ENCODE data around the gene LFNG.
A peak's percentile ranks its signal among the peaks of the same experiment; 100 is the strongest.
"Not testable (repeated sequence)": the region's sequence is repeated elsewhere in the genome, so short reads cannot be mapped to it uniquely, and the experiment has no call there.

Gene LFNG

DNA sequence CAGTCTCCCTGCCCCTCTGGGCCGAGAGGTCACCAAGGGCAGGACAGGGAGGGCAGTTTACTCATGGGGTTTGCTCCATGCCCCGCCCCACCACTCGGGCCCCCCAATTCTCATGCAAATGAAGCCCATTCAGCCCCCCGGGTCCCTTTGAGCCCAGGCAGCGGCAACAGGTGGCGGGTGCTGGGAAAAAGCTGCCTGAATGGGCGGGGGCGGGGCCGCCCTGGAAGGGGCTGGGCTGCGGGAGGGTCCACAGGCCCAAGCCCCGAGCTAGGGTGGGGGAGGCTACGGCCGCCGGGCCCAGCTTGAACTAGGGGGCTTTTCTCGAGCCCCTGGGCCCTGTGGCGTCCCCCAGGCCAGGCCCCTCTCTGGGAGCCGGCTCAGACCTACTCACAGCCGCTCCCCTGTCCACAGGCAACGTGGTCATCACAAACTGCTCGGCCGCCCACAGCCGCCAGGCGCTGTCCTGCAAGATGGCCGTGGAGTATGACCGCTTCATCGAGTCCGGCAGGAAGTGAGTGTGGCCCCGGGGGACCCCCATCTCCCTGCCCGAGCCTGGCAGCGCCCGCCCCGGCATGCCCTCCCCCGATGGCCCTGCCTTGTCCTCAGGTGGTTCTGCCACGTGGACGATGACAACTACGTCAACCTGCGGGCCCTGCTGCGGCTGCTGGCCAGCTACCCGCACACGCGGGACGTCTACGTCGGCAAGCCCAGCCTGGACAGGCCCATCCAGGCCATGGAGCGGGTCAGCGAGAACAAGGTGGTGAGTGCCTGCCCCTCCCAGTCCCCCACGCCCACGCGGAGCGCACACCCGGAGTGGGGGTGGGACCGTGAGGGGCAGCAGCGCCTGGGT is 5.5 kb downstream of the LFNG start:
- intact Hi-C loops (cut with DNase I) = loop anchor here (5.0 kb wide), 1 partner anchor 32 kb away; the partner anchor contains the start of genes BRAT1 and IQCE
- DNase-seq = no peak

DNA sequence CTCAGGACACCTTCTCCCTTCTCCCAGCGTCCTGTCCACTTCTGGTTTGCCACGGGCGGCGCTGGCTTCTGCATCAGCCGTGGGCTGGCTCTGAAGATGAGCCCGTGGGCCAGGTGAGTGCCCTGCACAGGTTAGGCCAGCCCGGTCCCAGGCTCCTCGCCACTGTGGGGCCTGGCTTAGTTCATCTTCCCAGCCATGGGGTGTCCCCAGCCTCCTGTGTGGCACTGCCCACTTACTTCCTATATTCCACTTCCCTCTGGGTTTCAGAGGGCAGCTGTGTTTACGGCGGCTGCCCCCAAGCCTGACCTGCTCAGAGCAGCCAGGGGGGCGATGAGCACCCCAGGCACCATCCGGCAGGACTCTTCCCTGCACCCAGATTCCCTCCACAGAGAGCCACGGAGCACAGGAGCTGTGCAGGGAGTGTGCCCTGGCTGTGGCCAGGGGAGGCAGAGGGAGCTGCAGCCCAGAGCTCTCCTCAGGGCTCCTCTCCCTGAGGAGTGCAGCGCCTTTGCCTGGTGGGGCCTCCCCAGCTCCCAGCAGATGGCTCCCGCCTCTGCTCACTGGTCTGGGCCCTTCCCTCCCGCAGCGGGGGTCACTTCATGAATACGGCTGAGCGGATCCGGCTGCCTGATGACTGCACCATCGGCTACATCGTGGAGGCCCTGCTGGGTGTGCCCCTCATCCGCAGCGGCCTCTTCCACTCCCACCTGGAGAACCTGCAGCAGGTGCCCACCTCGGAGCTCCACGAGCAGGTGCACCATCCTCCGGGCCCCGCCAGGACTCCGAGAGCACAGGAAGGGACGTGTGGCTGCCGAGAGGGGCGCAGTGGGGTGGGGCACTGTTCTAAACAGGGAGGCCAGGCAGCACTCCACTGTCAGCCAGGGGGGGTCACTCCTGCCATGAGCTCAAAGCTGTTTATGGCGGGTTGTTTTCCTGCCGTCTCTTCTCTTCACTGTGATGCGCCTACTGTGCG is 6.4 kb downstream of the LFNG start:
- no peak for DNase-seq
- intact Hi-C loops (cut with DNase I) = no loop called here

DNA sequence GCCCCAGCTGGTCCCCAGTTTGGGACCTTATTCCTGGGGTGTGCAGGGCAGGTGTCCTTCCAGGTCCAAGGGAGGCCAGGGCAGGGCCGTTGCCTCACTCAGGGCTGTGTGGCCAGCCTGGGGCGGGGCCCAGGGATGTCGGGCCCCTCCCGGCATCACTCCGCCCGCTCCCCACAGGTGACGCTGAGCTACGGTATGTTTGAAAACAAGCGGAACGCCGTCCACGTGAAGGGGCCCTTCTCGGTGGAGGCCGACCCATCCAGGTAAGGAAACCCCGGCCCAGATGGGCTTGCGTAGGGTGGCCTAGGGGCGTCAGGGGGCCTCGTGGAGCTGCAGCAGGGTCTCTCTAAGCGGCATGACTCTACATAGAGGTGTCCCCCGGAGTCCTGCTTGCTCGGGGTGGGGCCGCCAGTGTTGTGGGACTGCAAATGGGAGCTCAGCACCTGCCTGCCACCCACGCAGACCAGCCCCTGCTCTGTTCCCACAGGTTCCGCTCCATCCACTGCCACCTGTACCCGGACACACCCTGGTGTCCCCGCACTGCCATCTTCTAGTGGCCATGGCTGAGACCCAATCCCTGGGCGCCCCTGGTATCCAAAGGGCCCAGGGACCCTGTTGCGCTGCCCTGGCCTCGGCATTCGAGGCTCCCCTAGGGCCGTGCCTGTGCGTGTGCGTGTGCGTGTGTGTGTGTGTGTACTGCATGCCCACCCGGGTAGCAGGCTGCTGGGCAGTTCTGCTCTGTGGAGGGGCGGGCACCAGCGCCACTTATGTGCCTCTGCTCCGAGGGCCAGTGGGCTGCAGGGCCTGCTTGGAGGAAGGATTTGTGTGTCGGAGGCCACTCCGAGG is 7.3 kb downstream of the LFNG start:
- intact Hi-C loops (cut with DNase I) = no loop called here
- no peak for DNase-seq

DNA sequence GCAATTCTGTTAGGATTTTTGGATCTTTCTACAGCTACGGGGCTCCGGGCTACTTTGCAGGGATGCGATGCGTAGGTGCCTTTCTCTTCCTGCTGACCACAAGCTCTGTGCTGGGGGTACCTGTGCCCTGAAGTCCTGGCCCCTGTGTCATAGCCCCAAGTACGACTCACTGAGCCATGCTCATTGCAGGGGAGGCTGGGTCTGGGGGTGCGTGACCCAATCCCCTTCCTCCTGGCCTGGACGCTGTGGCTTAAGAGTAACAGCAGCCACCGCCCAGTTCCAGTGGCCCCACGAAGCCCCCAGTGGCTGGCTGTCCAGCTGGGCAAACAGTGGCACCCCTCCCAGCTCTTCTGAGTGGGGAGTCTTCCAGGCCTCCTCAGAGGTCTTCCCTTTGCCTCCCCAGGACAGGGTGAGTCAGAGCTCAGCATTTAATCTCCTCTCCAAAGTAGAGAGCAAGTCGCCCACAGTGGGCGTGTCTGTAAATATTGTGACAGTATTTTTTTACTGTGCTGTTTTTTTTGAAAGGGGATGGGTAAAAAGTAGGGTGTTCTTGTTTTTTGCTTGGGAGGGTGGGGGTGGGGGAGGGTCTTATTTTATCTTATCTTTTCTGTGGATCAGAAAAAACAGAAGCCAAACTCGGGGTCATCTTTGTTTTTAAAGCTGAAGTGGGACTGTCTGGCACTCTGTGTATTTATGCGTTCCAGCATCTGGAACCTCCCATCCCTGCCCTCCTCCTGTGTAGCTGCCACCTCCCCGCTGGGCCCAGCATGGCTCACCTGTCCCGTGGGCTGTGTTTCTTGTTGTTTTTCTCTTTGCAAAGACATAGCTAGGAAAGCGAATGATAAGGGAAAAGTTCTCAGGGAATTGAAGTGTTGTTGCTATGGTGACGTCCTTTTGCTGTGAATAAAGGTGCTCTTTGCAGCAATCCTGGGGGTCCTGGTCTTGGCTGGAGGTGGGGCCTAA is 8.2 kb downstream of the LFNG start:
- intact Hi-C loops (cut with DNase I) = no loop called here
- peak in 3 of 42 donors; percentile 45 to 71 (median 52) for DNase-seq

DNA sequence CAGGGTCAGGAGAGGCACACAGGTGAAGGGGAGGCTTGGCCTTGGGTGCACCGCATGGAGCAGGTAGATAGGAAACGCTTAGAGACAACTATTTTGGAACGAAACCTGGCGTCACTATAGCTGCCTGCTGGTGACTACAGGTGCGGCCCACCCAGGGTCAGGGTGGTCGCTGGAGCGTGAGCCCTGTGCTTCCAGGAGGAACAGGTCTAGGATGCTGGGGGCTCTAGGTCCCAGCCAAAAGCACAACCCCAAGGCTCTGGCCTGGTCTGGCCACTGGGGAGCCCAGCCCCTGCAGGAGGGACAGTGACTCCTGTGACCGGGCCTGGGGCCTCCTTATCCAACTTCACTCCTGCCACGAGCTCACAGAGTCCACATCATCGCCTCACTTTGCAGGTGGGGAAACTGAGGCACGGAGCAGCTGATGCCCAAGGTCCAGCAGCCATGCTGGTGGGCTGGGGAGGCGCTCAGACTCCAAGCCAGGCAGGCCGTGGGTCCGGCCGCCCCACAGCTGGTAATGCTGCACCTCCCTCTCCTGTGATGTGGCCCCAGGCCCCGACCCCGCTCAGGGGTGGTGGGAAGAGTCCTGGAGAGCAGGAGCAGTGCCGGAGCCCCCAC is 9.0 kb downstream of the LFNG start:
- intact Hi-C loops (cut with DNase I) = no loop called here
- DNase-seq = no peak

DNA sequence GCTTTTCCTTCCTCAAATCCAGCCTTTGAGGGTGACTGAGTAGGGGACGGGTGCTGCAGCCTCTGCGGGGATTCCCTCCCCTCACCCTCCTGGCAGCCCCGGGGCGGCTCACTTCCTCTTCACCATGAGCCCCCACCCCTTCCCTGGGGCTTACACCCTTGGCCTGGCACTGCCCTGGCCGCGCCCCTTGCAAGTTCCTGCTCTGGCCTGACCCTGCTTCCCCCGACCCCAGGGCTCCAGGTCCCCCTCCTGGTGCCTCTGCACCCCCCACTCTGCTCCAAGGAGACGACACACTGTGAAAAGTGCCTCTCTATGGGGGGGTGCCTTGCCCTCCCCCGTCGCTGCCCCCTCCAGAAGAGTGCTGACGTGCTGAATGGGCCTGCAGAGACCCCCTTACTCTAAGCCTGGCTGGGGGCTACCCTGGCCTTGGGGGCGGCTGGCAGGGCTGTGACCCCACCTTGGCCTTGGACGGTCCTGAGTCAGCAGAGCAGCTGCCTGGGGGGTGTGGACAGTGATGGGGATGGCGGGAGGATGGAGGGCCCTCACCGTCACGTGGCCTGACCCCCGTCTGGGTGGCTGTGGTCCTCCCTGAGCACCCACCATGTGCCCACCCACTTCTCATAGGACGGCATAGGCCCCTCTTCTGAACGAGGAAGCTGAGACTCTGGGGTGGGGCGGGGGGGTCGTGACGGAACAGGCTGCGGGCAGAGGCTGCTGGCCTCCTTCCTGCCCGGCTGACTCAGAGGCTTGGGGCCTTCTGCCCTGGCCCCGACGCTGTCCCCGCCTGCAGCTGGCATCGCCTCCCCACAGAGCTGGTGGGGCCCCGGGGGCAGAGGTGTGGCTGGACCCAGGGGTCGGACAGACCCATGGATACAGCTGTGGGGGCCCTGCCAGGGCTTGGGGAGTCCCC is 9.8 kb downstream of the LFNG start:
- peak in 26 of 42 donors; percentile 41 to 74 (median 63) for DNase-seq
- intact Hi-C loops (cut with DNase I) = no loop called here

DNA sequence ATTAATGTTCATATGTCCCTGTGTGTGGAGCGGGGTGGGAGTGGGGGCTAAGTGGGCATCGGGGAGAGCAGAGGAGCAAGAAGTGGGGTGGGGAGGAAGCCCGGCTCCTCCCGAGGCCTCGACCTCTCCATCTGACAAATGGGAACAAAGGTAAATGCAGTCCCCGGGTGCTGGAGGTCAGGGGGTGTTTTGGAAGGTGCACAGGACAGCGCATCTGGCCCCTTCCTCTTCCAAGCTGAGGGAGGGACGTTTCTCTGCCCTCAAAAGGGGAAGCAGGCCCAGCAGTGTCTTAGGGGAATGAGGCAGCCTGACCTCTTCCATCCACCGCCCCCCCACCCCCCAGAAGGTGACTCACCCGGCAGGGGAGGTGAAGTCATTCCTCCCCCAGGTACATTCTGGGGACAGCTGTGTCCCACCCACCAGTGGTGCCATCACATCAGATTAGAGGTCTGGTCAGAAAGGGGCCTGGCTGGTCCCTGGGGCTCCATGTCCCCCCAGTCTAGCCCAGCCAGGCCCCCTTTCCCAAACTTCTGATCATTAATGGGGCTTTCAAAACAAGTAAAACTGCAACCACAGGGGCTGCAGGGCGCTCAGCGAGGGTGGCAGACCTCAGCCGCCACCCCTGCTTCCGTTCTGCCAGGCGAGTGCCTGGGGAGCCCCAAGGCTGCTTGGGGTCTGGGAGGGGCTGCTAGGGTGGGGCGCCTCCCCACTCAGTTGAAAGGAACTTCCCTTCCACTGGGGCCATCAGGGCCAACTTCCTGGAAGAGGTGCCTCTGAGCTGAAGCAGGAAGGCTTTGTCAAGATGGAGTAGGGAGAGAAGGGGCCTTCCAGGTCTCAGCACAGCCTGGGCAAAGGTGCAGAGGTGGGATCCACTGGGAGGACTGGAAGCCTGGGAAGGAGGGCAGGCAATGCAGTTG is 10.8 kb downstream of the LFNG start:
- intact Hi-C loops (cut with DNase I) = no loop called here
- DNase-seq = peak in 3 of 42 donors; percentile 22 to 48 (median 24)

DNA sequence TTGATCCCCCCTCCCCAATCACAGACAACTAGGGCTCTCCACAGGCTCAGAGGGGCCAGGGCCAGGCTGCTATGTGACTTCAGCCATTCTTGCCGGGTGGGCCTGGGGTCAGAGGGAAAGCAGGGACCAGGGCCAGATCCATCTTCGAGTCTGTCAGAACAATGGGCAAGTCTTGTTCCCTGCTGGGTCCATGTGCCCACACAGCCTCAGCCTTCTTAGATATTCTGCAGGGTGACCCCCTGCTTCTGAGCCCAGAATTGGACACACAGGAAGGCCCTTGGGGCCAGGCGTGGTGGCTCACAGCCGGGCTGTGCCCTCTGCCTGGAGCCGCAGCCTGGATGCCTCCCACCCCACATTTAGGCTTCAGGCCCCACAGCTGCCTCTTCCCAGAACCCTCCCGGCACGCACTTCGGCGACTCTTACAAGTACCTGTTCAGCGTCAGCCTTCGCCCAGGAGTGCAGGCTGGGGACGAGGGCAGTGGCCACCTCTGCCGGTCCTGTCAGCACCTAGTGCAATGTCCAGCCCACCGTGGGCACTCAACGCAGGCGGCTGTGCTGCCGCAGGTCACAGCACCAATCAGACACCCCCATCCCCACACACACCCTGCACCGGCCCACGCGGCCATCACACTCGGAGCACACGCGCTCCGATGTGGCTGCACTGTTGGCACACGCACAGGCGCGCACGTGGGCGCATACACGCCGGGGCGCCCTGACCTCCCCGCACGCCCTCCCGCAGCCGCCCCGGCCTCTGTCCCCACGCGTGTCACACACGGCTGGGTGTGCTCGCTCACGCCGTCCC is 11.6 kb downstream of the LFNG start:
- intact Hi-C loops (cut with DNase I) = not testable (repeated sequence)
- peak in 3 of 42 donors; percentile 11 to 24 (median 12) for DNase-seq

DNA sequence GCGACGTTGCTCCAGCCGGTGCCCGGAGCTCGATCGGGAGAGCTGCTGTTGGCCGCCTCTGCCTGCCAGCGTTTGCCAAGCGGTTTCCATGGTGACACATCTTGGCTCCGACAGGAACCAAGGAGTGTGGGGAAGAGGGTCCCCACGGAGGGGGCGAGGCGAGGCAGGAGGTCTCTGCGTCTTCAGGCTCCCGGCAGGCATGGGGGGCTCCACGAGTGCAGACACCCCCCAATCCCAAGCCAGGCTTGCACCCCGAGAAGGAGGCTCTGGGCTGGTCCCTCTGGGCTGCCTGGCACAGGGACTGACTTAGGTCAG is 12.2 kb downstream of the LFNG start:
- intact Hi-C loops (cut with DNase I) = not testable (repeated sequence)
- DNase-seq = peak in 4 of 42 donors; percentile 18 to 56 (median 34)

DNA sequence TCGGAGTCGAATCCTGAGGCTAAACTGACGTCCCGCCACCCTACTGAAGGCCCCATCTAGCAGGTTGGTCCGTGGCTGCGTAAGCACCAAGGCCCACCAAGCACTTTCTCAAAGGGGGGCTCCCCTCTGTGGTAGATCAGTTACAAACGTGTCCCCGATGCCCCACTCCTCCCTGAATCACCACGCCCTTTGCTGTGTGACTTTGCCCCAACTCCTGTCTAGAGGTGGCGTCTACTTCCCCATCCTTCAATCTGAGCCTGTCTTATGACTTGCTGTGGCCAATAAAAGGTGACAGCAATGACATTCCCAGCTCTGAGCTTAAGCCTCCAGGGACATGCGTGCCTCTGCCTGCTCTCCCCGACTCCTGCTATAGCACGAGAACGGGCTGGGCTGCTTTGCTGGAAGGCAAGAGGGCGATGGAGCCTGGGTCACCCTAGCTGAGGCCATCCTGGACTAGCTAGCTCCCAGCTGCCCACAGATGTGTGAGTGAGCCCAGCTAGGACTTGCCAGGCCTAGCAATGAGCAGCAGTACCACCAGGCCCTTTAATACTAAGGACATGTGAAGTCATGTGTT is 12.7 kb downstream of the LFNG start:
- DNase-seq = peak in 2 of 42 donors; percentile 3
- intact Hi-C loops (cut with DNase I) = not testable (repeated sequence)

DNA sequence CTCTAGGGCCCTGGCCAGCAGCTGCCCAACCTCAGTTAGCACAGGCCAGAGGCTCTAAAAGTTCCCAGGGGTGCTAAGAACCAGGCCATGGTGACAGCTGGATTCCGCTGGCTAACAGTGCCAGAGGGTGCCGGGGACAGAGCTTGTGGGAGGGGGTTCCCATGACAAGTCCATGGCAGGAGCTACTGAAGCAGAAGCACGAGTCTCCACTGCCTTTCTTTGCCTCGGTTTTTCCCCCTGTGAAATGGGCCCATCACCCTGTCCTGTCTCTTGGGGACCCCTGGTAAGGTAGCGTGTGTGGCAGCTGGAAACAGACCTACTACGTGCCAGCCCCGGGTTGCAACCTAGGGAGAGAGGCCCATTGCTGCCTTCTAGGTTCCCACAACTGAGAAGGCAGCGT is 13.2 kb downstream of the LFNG start:
- intact Hi-C loops (cut with DNase I); DNase-seq: not testable (repeated sequence)

DNA sequence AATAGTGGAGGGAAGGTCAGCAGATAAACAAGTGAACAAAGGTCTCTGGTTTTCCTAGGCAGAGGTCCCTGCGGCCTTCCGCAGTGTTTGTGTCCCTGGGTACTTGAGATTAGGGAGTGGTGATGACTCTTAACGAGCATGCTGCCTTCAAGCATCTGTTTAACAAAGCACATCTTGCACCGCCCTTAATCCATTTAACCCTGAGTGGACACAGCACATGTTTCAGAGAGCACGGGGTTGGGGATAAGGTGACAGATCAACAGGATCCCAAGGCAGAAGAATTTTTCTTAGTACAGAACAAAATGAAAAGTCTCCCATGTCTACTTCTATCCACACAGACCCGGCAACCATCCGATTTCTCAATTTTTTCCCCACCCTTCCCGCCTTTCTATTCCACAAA is 14.0 kb downstream of the LFNG start:
- intact Hi-C loops (cut with DNase I) = not testable (repeated sequence)

DNA sequence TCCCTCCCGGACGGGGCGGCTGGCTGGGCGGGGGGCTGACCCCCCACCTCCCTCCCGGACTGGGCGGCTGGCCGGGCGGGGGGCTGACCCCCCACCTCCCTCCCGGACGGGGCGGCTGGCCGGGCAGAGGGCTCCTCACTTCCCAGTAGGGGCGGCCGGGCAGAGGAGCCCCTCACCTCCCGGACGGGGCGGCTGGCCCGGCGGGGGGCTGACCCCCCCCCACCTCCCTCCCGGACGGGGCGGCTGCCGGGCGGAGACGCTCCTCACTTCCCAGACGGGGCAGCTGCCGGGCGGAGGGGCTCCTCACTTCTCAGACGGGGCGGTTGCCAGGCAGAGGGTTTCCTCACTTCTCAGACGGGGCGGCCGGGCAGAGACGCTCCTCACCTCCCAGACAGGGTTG is 14.6 kb downstream of the LFNG start:
- intact Hi-C loops (cut with DNase I); DNase-seq: not testable (repeated sequence)

More for the DNA sequence above, 14.0 kb downstream of the LFNG start:
- not testable (repeated sequence) for DNase-seq
